Measurements from ENCODE around the gene RNASE9.

Gene RNASE9

DNA sequence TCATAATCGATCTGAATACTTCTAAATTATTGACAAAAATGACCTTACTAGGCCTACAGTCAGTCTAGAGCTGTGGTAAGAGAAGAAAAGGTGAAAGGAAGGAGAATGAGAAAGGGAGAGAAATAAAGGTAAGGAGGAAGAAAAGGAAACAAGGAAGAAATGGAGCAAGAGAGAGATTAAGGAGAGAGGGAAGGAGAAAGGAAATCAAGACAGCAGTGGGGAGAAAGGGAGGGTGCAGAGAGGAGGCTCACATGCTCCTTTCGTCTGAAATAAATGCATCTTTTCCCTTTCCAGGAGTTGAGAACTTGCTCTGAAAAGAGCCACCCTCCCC is 3.7 kb downstream of the RNASE9 start:
- Histone ChIP-seq H2AFZ (ENCODE audit: low read length) (no peak overlapping the region), H3K36me3 (ENCODE audit: insufficient read depth, low read length) (no peaks in the 10 kb centered on the region), H3K79me2 (ENCODE audit: insufficient read depth, low read length) (no peaks in the 10 kb centered on the region), H3K9ac (ENCODE audit: low read length) (no peak overlapping the region), H3F3A (ENCODE audit: insufficient read depth, low read length) (no peaks in the 10 kb centered on the region), H3K9me3 (ENCODE audit: low read length) (no peaks in the 10 kb centered on the region), H3K4me2 (ENCODE audit: low read length) (no peak overlapping the region), H3K9me2 (ENCODE audit: low read depth, low read length) (no peaks in the 10 kb centered on the region), H4K20me1 (ENCODE audit: insufficient read depth, low read length) (no peaks in the 10 kb centered on the region), H3K27me3 (ENCODE audit: insufficient read depth, low read length) (no peaks in the 10 kb centered on the region; the same call in 1 of the 2 replicates), H3K4me1 (ENCODE audit: insufficient read depth, low read length, severe bottlenecking) (no peaks in the 10 kb centered on the region), H3K27ac (ENCODE audit: low read depth, low read length, poor library complexity, severe bottlenecking) (no peak overlapping the region), H3K4me3 (ENCODE audit: low read depth, low read length, poor library complexity, severe bottlenecking) (no peak overlapping the region)
- TF ChIP-seq, protein P1, sequence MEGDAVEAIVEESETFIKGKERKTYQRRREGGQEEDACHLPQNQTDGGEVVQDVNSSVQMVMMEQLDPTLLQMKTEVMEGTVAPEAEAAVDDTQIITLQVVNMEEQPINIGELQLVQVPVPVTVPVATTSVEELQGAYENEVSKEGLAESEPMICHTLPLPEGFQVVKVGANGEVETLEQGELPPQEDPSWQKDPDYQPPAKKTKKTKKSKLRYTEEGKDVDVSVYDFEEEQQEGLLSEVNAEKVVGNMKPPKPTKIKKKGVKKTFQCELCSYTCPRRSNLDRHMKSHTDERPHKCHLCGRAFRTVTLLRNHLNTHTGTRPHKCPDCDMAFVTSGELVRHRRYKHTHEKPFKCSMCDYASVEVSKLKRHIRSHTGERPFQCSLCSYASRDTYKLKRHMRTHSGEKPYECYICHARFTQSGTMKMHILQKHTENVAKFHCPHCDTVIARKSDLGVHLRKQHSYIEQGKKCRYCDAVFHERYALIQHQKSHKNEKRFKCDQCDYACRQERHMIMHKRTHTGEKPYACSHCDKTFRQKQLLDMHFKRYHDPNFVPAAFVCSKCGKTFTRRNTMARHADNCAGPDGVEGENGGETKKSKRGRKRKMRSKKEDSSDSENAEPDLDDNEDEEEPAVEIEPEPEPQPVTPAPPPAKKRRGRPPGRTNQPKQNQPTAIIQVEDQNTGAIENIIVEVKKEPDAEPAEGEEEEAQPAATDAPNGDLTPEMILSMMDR (IDR thresholded peaks at IDR 0.05; ENCODE audit: low read length), result no peak
- no peak for TF ChIP-seq EZH2 (IDR thresholded peaks at IDR 0.05; ENCODE audit: borderline replicate concordance, low read length)

DNA sequence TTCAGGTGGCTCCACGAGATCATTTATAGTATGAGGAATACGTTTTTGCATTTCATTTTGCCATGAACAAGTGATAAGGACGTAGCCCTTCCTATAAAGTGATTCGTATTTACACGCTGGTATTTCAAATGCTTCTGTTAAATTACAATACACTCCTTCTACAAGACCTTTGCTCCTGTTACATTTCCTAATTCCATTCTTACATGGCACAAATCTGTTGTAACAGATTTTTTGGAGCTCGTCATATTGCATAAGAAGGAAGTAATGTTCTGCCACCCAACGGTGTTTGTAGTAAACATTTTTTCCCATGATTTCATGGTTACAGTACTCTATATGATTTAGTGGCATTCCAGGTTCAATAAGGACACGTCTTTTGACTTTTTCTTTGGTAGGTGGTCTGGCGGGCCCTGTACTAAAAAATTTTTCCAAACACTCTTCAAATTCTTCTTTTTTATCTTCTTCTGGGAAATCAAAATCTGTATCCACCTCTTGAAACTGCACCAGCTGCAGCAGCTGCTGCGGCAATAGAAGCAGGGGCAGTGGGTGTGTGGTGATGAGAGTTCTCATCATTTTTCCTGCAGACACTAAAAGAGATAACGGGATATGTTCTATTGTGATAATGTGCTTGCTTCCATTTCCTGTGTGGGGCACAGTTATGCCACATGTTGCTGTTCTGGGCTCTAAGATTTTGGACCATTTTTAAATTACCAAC is 4.2 kb downstream of the RNASE9 start:
- Histone ChIP-seq H3K36me3 (ENCODE audit: insufficient read depth, low read length) (no peaks in the 10 kb centered on the region), H3K9me3 (ENCODE audit: low read length) (no peaks in the 10 kb centered on the region), H3K4me1 (ENCODE audit: insufficient read depth, low read length, severe bottlenecking) (no peaks in the 10 kb centered on the region), H3K27ac (ENCODE audit: low read depth, low read length, poor library complexity, severe bottlenecking) (no peak overlapping the region), H3K9ac (ENCODE audit: low read length) (no peak overlapping the region), H2AFZ (ENCODE audit: low read length) (no peak overlapping the region), H3K4me2 (ENCODE audit: low read length) (no peak overlapping the region), H3K79me2 (ENCODE audit: insufficient read depth, low read length) (no peaks in the 10 kb centered on the region), H3K4me3 (ENCODE audit: low read depth, low read length, poor library complexity, severe bottlenecking) (no peak overlapping the region), H4K20me1 (ENCODE audit: insufficient read depth, low read length) (no peaks in the 10 kb centered on the region), H3F3A (ENCODE audit: insufficient read depth, low read length) (no peaks in the 10 kb centered on the region), H3K9me2 (ENCODE audit: low read depth, low read length) (no peaks in the 10 kb centered on the region), H3K27me3 (ENCODE audit: insufficient read depth, low read length) (no peaks in the 10 kb centered on the region; the same call in 1 of the 2 replicates)
- no peak for TF ChIP-seq EZH2 (IDR thresholded peaks at IDR 0.05; ENCODE audit: borderline replicate concordance, low read length)
- TF ChIP-seq, protein P1 (IDR thresholded peaks at IDR 0.05; ENCODE audit: low read length), result no peak

DNA sequence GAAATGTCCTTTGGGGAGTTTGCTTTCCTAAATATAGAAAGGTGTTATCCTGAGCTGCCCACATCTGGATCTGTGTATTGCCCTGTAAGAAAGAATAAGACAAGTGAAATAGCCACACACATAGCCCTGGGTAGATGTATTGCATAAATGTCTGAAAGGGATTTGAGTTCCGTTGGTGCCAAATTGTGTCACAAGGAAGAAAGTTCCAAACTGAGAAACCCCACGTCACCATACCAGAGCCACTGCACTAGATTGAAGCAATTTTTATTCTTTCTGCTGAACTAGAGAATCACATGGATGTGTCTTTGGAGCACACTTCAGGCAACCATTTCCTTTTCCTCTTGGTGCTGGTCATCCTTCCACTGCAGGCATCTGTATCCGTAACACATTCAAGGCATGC is 5.0 kb downstream of the RNASE9 start:
- Histone ChIP-seq H3K27me3 (ENCODE audit: insufficient read depth, low read length) (no peaks in the 10 kb centered on the region; the same call in 1 of the 2 replicates), H3K36me3 (ENCODE audit: insufficient read depth, low read length) (no peaks in the 10 kb centered on the region), H3K27ac (ENCODE audit: low read depth, low read length, poor library complexity, severe bottlenecking) (no peak overlapping the region), H3K4me1 (ENCODE audit: insufficient read depth, low read length, severe bottlenecking) (no peaks in the 10 kb centered on the region), H3K9ac (ENCODE audit: low read length) (no peak overlapping the region), H3K9me3 (ENCODE audit: low read length) (no peaks in the 10 kb centered on the region), H3K9me2 (ENCODE audit: low read depth, low read length) (no peaks in the 10 kb centered on the region), H2AFZ (ENCODE audit: low read length) (no peak overlapping the region), H3K4me3 (ENCODE audit: low read depth, low read length, poor library complexity, severe bottlenecking) (no peak overlapping the region), H3K4me2 (ENCODE audit: low read length) (no peak overlapping the region), H3K79me2 (ENCODE audit: insufficient read depth, low read length) (no peaks in the 10 kb centered on the region), H3F3A (ENCODE audit: insufficient read depth, low read length) (no peaks in the 10 kb centered on the region), H4K20me1 (ENCODE audit: insufficient read depth, low read length) (no peaks in the 10 kb centered on the region)
- TF ChIP-seq EZH2 (IDR thresholded peaks at IDR 0.05; ENCODE audit: borderline replicate concordance, low read length), result no peak
- TF ChIP-seq, protein P1 (IDR thresholded peaks at IDR 0.05; ENCODE audit: low read length), result no peak
